Esophagus squamous epithelium (tissue), 5 donors: ENCODE results near the gene EWSR1. TPM values are rescaled to one million over a fixed set of nuclear protein-coding genes. Genes with fewer than 3 reads are reported as not detected.
A peak's percentile ranks its signal among the peaks of the same experiment; 100 is the strongest.

Experiments used
- DNase-seq: peaks from one replicate; lab custom pipeline; 2025; lab: John Stamatoyannopoulos, UW
- H3K27ac ChIP-seq, 4 donors: fragments of 200-600 bp; sonication (generic); one replicate each; pipeline ENCODE4 v1.5.1; 2016 to 2019; ENCODE audit warnings: mild to moderate bottlenecking in 1 of 4
- H3K27me3 ChIP-seq, 4 donors: fragments of 200-600 bp; sonication (generic); 1 replicate in 3 of 4; 2 replicates in 1 of 4; pipeline versions ENCODE4 v1.5.1 to v1.6.0; 2017 to 2021; ENCODE audit warnings: antibody characterized with exemption in 1 of 4
- H3K36me3 ChIP-seq, 3 donors: fragments of 200-600 bp; sonication (generic); one replicate each; pipeline ENCODE4 v1.5.1; 2016 to 2019
- H3K4me1 ChIP-seq, 3 donors: fragments of 200-600 bp; sonication (generic); one replicate each; pipeline ENCODE4 v1.5.1; 2017 to 2019
- H3K4me3 ChIP-seq, 4 donors: fragments of 200-600 bp; sonication (generic); 1 replicate in 3 of 4; 2 replicates in 1 of 4; pipeline ENCODE4 v1.5.1; 2016 to 2019; ENCODE audit warnings: mild to moderate bottlenecking in 2 of 4, moderate library complexity in 1 of 4
- H3K9me3 ChIP-seq, 3 donors: fragments of 200-600 bp; sonication (generic); one replicate each; pipeline ENCODE4 v1.5.1; 2016 to 2019
- CTCF ChIP-seq, 6 experiments: fragments of 450-650 bp in 4 of 6; fragments of 200-600 bp in 2 of 6; sonication (generic) in 2 of 6; IDR thresholded peaks; one replicate each; pipeline ENCODE4 v1.5.1; 2016 to 2019; ENCODE audit warnings: antibody characterized with exemption in 6 of 6, mild to moderate bottlenecking in 4 of 6, moderate library complexity in 4 of 6
- POLR2A ChIP-seq, 4 donors: fragments of 450-650 bp; IDR thresholded peaks; one replicate each; pipeline ENCODE4 v1.6.1; 2017; ENCODE audit warnings: antibody characterized with exemption in 4 of 4, mild to moderate bottlenecking in 4 of 4, moderate library complexity in 3 of 4
- WGBS, 2 donors: methylation state at CpG; one replicate each; pipeline ENCODE4 v1.1.5; 2018; 5-methylcytosine and 5-hydroxymethylcytosine counted together
- intact Hi-C: fragments of 100-400 bp; cut with DNase I; formaldehyde crosslinking; loops from one replicate; pipeline ENCODE4 v1.15.0; 2022
- total RNA-seq, 4 donors: library from RNA; depleted of rRNA; stranded (reverse); fragments of >200 nt; gene quantifications; one replicate each; pipeline ENCODE4 v1.1.0, GENCODE V29; 2016
- donor health status: DM: yes; HTN: yes; CAD: no.

The EWSR1 gene
- total RNA-seq, 4 donors from 2014 or later: 124 to 217 (median 174) TPM

DNA sequence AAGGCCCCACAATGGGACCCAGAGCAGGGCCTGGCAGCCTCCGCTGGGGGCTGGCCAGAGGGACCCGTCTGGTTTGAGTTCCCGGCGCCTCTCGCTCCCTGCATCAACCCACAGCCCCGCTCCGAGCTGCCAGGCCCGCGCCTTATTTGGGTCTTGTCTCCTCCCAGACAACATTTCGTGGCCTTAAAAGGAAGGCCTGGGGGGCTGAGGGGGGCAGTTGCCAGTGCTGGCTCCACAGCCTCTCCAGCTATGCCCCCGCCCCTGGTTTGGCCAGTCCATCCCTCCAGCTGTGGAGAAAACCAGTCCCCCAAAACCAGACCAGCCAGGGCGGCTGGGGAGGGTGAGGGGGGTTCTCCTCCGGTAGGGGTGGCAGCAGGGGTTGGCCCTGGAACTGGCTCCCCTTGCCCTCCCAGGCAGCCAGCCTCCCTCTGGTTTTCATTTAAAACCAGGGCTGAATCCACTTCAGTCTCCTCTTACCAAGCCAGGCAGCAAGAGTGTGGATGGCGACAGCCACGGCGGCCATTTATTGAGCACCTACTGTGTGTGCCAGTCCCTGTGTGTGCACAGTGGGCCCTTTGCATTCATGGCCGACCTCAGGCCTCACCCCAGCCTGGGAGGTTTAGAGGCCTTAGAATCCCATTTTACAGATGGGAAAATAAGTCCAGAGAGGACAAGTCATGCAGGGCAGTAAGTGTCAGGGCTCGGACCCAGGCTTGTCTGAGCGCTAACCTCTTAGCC is 43.8 kb upstream of the EWSR1 start:
- intact Hi-C loops: no loop called here
- Histone ChIP-seq H3K27ac (peak overlapping the region in 3 of 4 donors; percentile 38 to 59 (median 47)), H3K4me3 (no peak overlapping the region), H3K9me3 (no peaks in the 10 kb centered on the region), H3K4me1 (peaks cover 14 to 30% (median 15%) of the 10 kb centered on the region in 3 donors), H3K27me3 (no peaks in the 10 kb centered on the region), H3K36me3 (no peaks in the 10 kb centered on the region)
- WGBS, 2 donors: 88% methylated on average over 5 of the region's 19 CpGs; no CpG with 5 or more reads in 1 of the 2 donors
- TF ChIP-seq CTCF (IDR thresholded peaks at IDR 0.05): no peak
- TF ChIP-seq POLR2A (IDR thresholded peaks at IDR 0.05): no peak
- no peak for DNase-seq

DNA sequence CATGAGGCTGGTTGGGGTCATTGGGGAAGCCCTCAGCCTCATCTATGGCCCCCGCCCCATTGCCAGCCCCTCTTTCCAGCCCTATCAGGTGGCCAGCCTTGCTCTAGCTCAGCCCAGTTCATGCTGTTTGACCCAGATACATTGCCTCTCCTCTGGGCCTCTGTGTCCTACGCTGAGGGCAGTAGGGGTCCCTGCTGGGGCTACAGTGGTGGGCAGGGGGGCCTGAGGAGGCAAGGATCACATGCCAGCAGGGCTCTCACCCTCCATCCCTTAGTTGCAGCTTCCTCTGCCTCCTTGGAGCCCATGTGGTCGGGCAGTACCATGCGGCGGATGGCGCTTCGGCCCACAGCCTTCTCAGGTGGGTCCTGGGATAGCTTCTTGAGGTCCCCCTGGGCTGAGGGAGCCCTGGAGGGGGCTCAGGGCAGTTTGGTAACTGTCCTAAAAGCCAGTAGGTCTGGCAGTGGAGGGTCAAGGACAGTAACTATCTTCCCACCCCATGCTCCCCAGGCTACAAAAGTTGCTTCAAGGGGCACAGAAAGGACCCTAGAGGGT is 43.1 kb upstream of the EWSR1 start:
- Histone ChIP-seq H3K9me3 (no peaks in the 10 kb centered on the region), H3K27ac (peak overlapping the region in 3 of 4 donors; percentile 47 to 63 (median 59)), H3K4me1 (peaks cover 14 to 30% (median 15%) of the 10 kb centered on the region in 3 donors), H3K4me3 (no peak overlapping the region), H3K27me3 (no peaks in the 10 kb centered on the region), H3K36me3 (no peaks in the 10 kb centered on the region)
- WGBS, 2 donors: 84 to 96% methylated on average over 2 to 5 of the region's 7 CpGs
- intact Hi-C loops: no loop called here
- no peak for TF ChIP-seq POLR2A (IDR thresholded peaks at IDR 0.05)
- no peak for TF ChIP-seq CTCF (IDR thresholded peaks at IDR 0.05)
- DNase-seq: no peak

DNA sequence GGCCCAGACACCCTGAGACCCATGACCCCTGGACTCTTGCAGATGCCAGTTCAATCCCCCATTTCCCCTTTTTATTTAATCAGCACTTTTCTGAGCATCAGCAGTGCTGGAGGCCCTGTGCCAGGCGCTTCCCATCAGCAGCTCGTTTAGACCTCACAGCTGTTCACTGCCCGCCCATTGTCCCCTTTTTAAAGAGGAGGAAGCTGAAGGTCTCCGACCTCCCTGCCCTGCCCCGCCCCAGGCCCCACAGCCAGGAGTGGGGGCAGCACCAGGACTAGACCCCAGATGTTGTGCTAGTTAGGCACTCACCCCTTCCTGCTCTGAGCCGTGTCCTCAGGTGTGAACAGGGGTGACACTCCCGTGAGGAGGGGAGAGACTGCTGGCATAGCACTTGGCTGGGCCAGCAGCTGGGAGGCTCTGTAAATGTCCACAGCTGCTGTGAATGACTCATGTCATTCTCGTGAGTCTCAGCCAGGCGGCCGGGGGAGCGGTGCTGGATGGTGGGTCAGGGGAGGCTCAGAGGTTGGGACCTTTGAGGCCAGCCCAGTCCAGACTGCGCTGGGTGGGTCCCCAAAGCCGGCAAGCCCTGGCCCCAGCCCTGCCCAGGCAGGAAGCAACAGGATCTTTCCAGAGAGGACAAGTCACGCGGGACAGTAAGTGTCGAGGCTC is 42.5 kb upstream of the EWSR1 start:
- peak overlapping the region; percentile 6 to 63 (median 53) for H3K27ac ChIP-seq
- 31 to 33% methylated on average over 3 to 7 of the region's 16 CpGs for WGBS, 2 donors
- peak overlapping the region in 1 of 4 donors; percentile 7 for H3K4me3 ChIP-seq
- peaks cover 14 to 30% (median 15%) of the 10 kb centered on the region in 3 donors for H3K4me1 ChIP-seq
- DNase-seq: no peak
- intact Hi-C loops: no loop called here
- H3K36me3 ChIP-seq: no peaks in the 10 kb centered on the region
- H3K27me3 ChIP-seq: no peaks in the 10 kb centered on the region
- no peaks in the 10 kb centered on the region for H3K9me3 ChIP-seq
- no peak for TF ChIP-seq CTCF (IDR thresholded peaks at IDR 0.05)
- TF ChIP-seq POLR2A (IDR thresholded peaks at IDR 0.05): no peak

DNA sequence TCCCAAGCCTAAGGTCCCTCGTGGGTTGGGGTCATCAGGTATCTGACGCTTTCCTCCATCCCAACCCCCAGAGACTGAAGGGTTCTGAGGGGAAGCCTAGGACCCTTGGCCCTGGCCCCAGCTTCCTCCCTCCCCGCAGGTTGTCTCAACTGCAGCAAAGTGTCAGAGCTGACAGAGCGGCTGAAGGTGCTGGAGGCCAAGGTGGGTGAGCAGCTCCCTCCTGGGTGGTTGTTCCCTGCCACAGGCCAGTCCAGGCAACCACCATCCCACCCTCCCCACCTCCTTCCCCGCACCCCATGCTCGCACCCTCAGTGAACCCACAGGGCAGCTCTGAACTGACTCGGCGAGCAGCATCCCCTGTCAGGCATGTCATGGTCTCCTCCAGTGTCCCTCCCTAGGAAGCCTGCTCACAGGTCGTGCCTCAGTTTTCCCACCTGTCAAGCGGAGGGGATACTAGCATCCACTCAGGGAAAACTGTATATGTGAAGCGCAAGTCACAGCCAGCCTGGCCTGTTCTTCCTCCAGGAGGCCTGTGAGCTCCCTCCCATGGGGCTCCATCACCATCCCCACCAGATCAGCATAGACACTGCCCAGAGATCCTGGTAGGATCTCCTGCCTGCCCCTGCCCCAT is 41.6 kb upstream of the EWSR1 start:
- Histone ChIP-seq H3K27me3 (no peaks in the 10 kb centered on the region), H3K36me3 (no peaks in the 10 kb centered on the region), H3K4me1 (peaks cover 14 to 30% (median 15%) of the 10 kb centered on the region in 3 donors), H3K27ac (peak overlapping the region in 3 of 4 donors; percentile 47 to 63 (median 59)), H3K9me3 (no peaks in the 10 kb centered on the region), H3K4me3 (no peak overlapping the region)
- TF ChIP-seq CTCF (IDR thresholded peaks at IDR 0.05): no peak
- no peak for TF ChIP-seq POLR2A (IDR thresholded peaks at IDR 0.05)
- no peak for DNase-seq
- WGBS, 2 donors: 79 to 89% methylated on average over 3 to 5 of the region's 11 CpGs
- intact Hi-C loops: no loop called here
